Fibroblast of mammary gland (primary cell): ENCODE results near the gene HPCAL1.

Experiments
- DNase-seq: peaks from one replicate; pipeline ENCODE4 v3.0.0-alpha.2; 2010; ENCODE audit warnings: low read depth
- H3K4me3 ChIP-seq: 2 replicates; pipeline ENCODE4 v1.5.1; 2011; ENCODE audit warnings: low read depth, mild to moderate bottlenecking, low read length, moderate library complexity; ENCODE audit not compliant: control insufficient read depth
- TF ChIP-seq, protein P1 (sequence below): conservative IDR thresholded peaks from 2 replicates; pipeline ENCODE4 v1.5.1; 2011; ENCODE audit warnings: low read depth, low read length, inconsistent platforms; ENCODE audit not compliant: control insufficient read depth, insufficient read depth

HPCAL1 gene

DNA sequence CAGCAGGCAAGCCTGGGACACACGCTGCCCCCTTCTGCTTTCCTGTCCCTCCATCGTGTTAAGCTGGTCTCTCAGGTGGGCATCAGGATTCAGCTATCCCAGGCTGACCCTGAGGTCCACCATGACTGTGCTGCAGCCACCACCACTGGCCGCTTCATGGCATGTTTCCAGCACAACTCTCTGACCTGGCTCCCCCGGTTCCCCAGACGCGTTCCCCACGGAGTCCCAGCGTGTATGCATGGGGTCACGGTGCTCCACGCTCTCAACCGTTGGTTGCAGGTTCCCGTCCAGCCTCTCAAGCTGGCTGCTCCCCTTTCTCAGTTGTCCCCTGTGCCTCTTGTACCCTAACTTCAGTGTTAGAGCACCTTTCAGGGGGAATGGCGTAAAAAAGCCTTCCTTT, 20.3 kb downstream of the HPCAL1 start:
- no peak overlapping the region for H3K4me3 ChIP-seq
- TF ChIP-seq, protein P1, sequence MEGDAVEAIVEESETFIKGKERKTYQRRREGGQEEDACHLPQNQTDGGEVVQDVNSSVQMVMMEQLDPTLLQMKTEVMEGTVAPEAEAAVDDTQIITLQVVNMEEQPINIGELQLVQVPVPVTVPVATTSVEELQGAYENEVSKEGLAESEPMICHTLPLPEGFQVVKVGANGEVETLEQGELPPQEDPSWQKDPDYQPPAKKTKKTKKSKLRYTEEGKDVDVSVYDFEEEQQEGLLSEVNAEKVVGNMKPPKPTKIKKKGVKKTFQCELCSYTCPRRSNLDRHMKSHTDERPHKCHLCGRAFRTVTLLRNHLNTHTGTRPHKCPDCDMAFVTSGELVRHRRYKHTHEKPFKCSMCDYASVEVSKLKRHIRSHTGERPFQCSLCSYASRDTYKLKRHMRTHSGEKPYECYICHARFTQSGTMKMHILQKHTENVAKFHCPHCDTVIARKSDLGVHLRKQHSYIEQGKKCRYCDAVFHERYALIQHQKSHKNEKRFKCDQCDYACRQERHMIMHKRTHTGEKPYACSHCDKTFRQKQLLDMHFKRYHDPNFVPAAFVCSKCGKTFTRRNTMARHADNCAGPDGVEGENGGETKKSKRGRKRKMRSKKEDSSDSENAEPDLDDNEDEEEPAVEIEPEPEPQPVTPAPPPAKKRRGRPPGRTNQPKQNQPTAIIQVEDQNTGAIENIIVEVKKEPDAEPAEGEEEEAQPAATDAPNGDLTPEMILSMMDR, result no peak
- no peak for DNase-seq

DNA sequence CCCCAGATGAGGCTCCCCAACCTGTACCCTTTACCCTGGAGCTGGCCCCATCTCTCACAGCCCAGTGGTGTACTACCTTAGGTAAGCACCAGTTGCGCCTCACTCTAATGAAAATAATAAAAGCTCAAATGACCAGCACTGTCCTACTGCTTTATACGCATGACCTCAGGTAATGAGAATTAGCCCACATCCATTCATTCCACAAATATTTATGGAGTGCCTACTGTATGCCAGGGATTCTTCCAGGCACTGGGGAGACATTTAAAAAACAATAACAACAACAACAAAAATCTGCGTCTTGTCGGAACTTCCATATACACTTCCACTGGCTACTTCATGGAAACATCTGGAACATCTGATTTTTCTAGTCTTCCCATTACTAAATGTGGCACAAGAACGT, 20.8 kb downstream of the HPCAL1 start:
- TF ChIP-seq, protein P1, result no peak
- no peak overlapping the region for H3K4me3 ChIP-seq
- no peak for DNase-seq

DNA sequence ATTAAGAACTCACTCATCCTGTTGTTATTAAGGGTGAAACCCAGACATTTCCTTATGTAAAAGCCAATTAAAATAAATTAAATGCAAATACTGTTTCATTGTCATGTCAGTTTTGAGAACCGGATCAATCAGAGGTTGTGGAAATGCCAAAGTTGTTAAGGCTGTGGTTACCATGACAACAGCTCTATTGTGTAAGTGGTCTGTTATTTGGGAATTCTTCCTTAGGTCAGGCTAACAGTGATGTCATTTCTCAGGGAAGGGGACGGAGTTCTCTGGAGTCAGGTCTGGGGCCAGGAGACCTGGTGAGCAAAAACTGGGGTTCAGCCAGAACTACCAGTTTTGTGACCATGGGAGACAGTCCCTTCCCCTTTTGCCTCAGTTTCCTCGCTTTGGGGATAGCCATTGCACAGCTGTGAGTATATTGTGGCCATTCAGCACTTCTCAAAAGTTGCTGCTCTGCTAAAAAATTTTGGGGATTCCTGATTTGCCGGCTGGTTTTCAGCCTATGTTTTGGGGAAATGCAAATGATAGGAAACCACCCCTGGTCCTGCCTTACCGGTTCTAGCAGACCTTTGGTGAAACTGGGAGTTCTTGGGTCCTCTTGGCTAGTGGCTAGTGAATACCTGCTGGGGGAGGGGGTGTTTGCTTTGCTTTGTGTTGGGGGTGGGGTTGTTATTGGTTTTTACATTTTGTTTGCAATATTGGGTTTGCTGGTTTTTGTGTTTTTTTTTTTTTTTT, 21.6 kb downstream of the HPCAL1 start:
- no peak overlapping the region for H3K4me3 ChIP-seq
- TF ChIP-seq, protein P1, result no peak
- peak; percentile 74 for DNase-seq

DNA sequence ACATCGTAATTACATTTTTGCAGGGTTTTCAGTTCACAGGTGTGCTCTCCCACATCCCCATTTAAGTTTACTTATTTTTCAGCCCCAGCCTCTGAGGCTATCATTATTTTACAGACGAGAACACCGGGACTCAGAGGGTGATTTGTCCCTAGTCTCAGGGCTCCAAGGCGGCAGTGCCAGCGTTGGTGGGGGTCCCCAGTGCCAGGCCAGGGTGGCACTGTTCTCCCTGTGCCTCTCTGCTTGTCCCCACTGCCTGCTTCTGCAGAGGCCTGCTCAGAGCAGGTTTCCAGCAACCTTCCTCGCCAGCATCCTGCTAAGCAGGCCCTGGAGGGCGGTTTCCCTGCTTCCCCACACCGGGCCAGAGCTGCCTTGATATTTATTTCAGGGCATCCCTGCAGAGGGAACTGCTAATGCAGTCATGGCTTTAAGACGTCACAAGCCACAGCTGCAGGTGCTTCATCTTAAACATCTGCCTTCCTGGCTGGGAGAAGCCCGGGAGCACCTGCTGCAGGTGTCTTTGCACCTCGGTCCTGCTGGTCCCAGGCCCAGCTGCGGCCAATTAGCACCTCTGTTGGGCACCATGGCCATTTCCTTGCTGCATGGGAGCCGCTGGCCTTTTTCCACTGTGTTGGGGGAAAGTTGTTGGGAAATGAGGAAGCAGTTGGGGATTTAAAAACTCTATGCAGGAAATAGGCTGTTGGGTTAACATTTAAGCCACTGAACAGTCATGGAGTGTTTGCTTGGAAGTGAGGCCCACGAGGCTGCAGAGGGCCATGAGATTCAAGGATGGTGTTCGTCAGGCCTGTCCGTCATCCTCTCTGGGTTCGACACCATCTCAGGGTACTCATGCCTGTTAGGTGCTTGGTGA, 22.8 kb downstream of the HPCAL1 start:
- DNase-seq, result no peak
- H3K4me3 ChIP-seq, result no peak overlapping the region
- TF ChIP-seq, protein P1, result no peak

DNA sequence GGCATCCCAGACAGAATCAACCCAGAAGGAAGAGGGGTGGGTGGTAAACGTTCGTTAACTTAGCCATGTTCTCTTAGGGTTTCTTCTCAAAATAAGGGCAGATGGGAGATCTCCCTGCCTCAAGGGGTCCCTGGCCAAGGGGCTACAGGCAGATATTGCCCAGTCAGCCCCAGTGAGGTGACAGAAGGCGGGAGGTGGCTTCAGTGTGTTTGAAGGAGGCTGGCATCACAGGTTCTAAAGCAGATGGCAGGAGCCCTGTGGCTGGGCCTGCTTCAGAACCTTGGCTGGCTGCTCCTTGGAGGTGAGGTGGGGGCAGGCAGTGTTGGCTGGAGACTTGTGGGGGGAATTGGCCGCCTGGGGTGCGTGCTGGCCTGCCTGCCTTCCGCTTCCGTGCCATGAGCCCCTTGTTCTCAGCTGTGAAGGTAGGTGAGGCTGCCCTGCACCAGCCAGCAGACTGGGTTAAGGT, 23.5 kb downstream of the HPCAL1 start:
- DNase-seq, result no peak
- TF ChIP-seq, protein P1, result no peak
- H3K4me3 ChIP-seq, result no peak overlapping the region

DNA sequence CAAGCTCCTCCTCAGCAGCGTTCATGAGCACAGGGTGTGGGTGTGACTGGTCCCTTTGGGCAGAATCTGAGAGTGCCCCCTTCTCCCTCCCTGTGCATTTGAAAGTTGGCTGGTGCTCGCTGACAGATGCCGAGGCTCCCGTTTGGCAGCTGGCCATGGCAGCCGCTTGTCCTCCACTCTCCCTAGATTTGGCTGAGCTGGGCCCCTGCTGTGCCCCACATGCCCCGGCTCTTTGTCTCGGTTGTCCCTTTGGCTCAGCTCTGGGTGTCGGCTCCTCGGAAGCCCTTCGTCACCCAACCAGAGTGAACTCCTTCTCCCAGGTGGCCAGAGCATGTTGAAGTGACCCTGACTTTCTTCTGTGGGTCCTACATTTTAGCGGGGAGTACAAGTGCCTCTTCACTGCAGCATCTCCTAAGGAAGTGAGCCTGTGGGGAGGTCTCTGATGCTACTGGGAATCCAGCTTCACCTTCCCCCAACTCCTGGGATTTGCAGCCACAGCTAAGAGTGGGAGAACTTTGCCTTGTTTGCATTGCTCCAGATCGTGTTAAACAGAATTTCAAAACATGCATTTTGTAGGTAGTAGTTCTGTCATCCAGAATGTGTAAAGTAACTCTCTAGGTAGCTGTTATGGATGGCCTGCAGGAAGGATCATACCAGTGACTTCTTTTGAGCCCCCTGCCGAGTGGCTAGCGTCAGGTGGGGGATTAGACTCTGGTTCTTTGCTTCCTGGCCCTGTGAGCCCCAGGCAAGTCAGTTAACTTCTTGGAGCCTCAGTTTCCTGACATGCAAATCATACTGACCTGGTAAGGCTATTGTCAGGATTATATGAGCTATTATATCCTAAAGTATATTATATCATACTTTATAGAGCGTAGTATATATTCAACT, 24.2 kb downstream of the HPCAL1 start:
- no peak for DNase-seq
- TF ChIP-seq, protein P1, result no peak
- H3K4me3 ChIP-seq, result no peak overlapping the region
